GM15510 (cell line): ENCODE results near the gene KMT2D.

ENCODE experiments used
- POLR2A ChIP-seq: IDR thresholded peaks from 3 replicates; pipeline ENCODE4 v1.6.1; 2011; ENCODE audit warnings: borderline replicate concordance; ENCODE audit not compliant: insufficient read length; ENCODE audit errors: extremely low read depth

KMT2D gene

GRCh38 chr12:49037111-49037946, 23.3 kb downstream of the KMT2D start:
- TF ChIP-seq POLR2A, result no peak

- TF ChIP-seq POLR2A, result no peak
Measured at GRCh38 chr12:49036029-49036428, 24.6 kb downstream of the KMT2D start.

GRCh38 chr12:49034286-49034622, 26.3 kb downstream of the KMT2D start:
- no peak for TF ChIP-seq POLR2A

GRCh38 chr12:49033611-49034285, 26.8 kb downstream of the KMT2D start:
- no peak for TF ChIP-seq POLR2A

- TF ChIP-seq POLR2A, result no peak
Measured at GRCh38 chr12:49032679-49033447, 27.7 kb downstream of the KMT2D start.

GRCh38 chr12:49032276-49032675, 28.3 kb downstream of the KMT2D start:
- no peak for TF ChIP-seq POLR2A

GRCh38 chr12:49031573-49032161, 28.9 kb downstream of the KMT2D start:
- no peak for TF ChIP-seq POLR2A

- TF ChIP-seq POLR2A, result no peak
Measured at GRCh38 chr12:49030714-49031572, 29.7 kb downstream of the KMT2D start.

- TF ChIP-seq POLR2A, result no peak
Measured at GRCh38 chr12:49030119-49030518, 30.5 kb downstream of the KMT2D start.

- TF ChIP-seq POLR2A, result no peak
Measured at GRCh38 chr12:49028666-49029275, 31.8 kb downstream of the KMT2D start.

- no peak for TF ChIP-seq POLR2A
Measured at GRCh38 chr12:49027846-49028555, 32.6 kb downstream of the KMT2D start.

- TF ChIP-seq POLR2A, result no peak
Measured at GRCh38 chr12:49026678-49027480, 33.7 kb downstream of the KMT2D start.

GRCh38 chr12:49026101-49026500, 34.5 kb downstream of the KMT2D start:
- no peak for TF ChIP-seq POLR2A

- no peak for TF ChIP-seq POLR2A
Measured at GRCh38 chr12:49025463-49025862, 35.1 kb downstream of the KMT2D start.
